Natural killer cell treated with Interleukin-12 subunit alpha and Interleukin-12 subunit beta and Interleukin-15 and Interleukin-18, amount 100 ng/mL, for 72 hours (primary cell): ENCODE results near the gene SEBOX. TPM values are rescaled to one million over a fixed set of nuclear protein-coding genes. Genes with fewer than 3 reads are reported as not detected.
"Not testable (repeated sequence)": the region's sequence is repeated elsewhere in the genome, so short reads cannot be mapped to it uniquely, and the experiment has no call there.

Experiments
- ATAC-seq, 2 donors: fragments of 150-1000 bp; cut with Tn5 transposase in 1 of 2; sonication (Bioruptor Pico), chemical (Tn5 transposase) in 1 of 2; 2 replicates each; pipeline ENCODE4 v1.10.0; 2021
- DNase-seq: peaks from one replicate; pipeline ENCODE4 v3.0.0; 2022; ENCODE audit warnings: low spot score
- H3K27ac Mint-ChIP-seq, 2 donors: 1 replicate in 1 of 2; 2 replicates in 1 of 2; pipeline ENCODE4 v1.8.0; 2022; ENCODE audit warnings: mixed read lengths in 2 of 2, mild to moderate bottlenecking in 1 of 2, moderate library complexity in 1 of 2
- H3K27me3 Mint-ChIP-seq, 2 donors: 1 replicate in 1 of 2; 2 replicates in 1 of 2; pipeline ENCODE4 v1.8.0; 2022; ENCODE audit warnings: mixed read lengths in 2 of 2
- H3K36me3 Mint-ChIP-seq: one replicate; pipeline ENCODE4 v1.8.0; 2022; ENCODE audit warnings: mixed read lengths
- H3K4me1 Mint-ChIP-seq, 2 donors: 1 replicate in 1 of 2; 2 replicates in 1 of 2; pipeline ENCODE4 v1.8.0; 2022; ENCODE audit warnings: low read depth in 2 of 2, mixed read lengths in 2 of 2, mild to moderate bottlenecking in 1 of 2
- H3K4me3 Mint-ChIP-seq: one replicate; pipeline ENCODE4 v1.8.0; 2022; ENCODE audit warnings: mixed read lengths
- H3K9me3 Mint-ChIP-seq: 2 replicates; pipeline ENCODE4 v1.8.0; 2022; ENCODE audit warnings: mixed read lengths
- total RNA-seq, 2 donors: library from RNA; stranded (reverse); gene quantifications; one replicate each; pipeline ENCODE4 v1.2.3, GENCODE V29; 2022

The SEBOX gene
- total RNA-seq, 2 donors from 2014 or later, result not detected

DNA sequence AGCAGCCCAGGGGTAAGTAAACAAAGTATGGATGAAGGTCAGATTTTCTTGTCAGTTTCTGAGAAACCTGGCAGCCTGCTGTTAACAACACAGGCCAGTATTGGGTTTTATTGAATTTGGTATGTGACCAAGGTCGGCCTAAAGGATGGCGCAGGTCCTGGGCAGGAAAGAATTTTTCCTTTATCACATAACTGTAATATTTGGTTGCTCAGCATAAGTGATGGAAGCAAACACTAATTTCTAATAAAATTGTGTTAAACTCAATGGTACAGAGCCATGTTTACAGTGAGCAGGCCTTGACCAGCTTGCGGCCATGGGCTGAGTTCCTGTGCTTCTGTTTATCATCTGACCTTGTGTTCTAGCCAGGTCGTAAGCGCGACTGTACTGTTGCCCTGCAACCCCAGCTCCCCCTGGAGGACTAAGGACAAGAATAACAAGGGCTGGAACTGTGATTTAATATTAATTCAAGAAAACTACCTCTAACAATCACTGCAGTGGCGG is 18.2 kb downstream of the SEBOX start:
- H3K4me3 Mint-ChIP-seq, result no peak overlapping the region
- H3K27me3 Mint-ChIP-seq, result no peaks in the 10 kb centered on the region
- no peak overlapping the region for H3K27ac Mint-ChIP-seq
- ATAC-seq (no peak), DNase-seq (no peak)
- H3K9me3 Mint-ChIP-seq, result no peaks in the 10 kb centered on the region
- H3K36me3 Mint-ChIP-seq, result peaks cover 15% of the 10 kb centered on the region
- no peaks in the 10 kb centered on the region for H3K4me1 Mint-ChIP-seq

DNA sequence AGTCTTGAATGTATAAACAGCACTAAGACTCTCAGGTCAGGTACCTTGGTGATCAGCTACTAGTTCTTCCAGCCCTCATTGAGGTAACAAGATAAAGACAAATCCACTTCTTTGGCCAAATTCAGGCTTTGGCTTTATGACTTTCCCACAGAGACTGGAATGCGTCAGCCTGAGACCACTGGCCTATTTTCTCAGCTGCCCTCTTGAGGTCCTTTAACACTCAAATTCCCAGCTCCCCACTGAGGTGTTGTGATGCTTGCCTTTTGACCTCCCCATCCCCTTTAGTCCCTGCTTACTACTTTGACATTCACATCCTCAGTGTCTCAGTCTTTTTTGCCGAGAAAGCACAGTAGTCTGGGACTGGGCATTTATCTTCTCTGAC is 18.8 kb downstream of the SEBOX start:
- no peak for DNase-seq
- no peaks in the 10 kb centered on the region for H3K4me1 Mint-ChIP-seq
- peaks cover 14% of the 10 kb centered on the region for H3K36me3 Mint-ChIP-seq
- ATAC-seq, result no peak
- H3K4me3 Mint-ChIP-seq, result no peak overlapping the region
- no peak overlapping the region for H3K27ac Mint-ChIP-seq
- no peaks in the 10 kb centered on the region for H3K9me3 Mint-ChIP-seq
- no peaks in the 10 kb centered on the region for H3K27me3 Mint-ChIP-seq

DNA sequence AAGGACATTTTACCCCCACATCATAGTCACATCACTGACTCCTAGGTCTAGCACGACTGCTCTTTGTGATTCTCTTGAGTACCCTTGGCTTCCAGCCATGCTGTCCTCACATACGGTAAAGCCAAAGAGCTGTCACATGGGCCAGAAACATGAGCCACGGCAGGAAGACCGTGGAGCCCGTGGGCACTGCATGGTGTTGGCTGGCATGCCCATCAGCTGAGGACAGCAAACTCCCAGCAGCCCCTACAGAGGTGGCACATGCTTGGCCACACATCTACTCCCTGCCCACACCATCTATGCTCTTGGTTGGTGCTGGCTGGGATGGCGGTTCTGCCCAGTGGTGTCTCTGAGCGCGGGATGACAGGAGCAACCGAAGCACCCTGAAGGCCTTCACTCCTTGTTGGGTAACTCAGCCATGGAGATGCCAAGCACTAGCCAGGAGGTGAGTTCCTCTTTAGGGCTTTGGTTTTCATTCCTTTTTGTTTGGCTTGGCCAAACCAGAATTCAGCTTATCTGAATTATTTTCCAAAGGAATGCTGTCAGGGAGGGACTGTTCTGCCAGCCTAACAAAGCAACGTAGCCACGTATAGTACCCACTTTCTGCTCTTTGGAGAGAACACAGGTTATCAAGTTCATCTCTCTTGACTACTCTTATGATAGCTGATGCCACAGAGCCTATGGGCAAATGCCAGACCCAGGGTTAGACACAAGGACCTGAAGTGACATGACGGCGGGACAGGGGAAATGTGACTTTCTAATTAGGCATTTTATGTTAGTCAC is 19.4 kb downstream of the SEBOX start:
- no peak for DNase-seq
- ATAC-seq, result peak in 1 of 2 donors; percentile 33
- no peak overlapping the region for H3K4me3 Mint-ChIP-seq
- H3K27me3 Mint-ChIP-seq, result no peaks in the 10 kb centered on the region
- H3K27ac Mint-ChIP-seq, result no peak overlapping the region
- no peaks in the 10 kb centered on the region for H3K9me3 Mint-ChIP-seq
- H3K4me1 Mint-ChIP-seq, result no peaks in the 10 kb centered on the region
- peaks cover 14% of the 10 kb centered on the region for H3K36me3 Mint-ChIP-seq

DNA sequence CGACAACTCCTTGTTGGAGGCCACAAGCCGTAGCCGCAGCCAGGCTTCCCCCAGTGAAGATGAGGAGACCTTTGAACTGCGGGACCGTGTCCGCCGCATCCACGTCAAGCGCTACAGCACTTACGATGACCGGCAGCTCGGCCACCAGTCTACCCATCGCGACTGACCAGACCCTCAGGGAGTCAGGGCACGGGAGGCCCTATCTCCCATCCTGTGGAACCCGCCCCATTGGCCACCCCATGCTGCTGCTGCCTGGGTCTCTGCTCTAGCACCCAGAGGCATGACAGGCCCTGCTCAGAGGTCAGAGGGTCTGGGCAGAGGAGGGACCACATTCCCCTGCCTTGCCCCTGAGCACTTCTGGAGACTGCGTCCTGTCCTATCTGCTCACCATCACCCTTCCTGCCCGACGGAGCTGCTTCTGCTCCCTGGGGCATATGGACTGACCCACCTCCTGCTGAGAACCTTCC is 20.5 kb downstream of the SEBOX start:
- Mint-ChIP-seq H3K36me3 (peaks cover 9% of the 10 kb centered on the region), H3K9me3 (no peaks in the 10 kb centered on the region), H3K4me3 (no peak overlapping the region), H3K27me3 (no peaks in the 10 kb centered on the region), H3K4me1 (no peaks in the 10 kb centered on the region), H3K27ac (no peak overlapping the region)
- peak in 1 of 2 donors; percentile 17 for ATAC-seq
- DNase-seq, result no peak

DNA sequence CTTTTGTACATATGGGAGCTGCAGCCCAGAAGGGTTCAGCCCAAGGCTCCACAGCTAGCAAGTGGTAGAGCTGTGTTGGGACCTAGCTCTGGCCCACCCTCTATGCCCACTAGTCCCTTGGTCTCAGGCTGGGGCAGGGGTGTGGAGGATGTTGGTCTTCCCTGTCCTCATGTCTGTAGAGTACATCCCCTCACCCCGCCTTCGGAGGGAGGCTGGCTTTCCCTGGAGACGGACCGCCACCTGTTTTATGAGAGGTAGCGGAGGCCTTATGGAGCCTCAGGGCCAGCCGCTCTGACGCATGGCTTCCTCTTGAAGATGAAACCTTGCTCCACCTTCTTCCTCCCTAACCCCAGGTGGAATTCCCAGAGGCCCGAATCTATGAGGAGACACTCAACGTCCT is 21.0 kb downstream of the SEBOX start:
- Mint-ChIP-seq H3K9me3 (no peaks in the 10 kb centered on the region), H3K27ac (no peak overlapping the region), H3K27me3 (no peaks in the 10 kb centered on the region), H3K4me3 (no peak overlapping the region), H3K4me1 (no peaks in the 10 kb centered on the region), H3K36me3 (peaks cover 9% of the 10 kb centered on the region)
- DNase-seq (no peak), ATAC-seq (no peak)

DNA sequence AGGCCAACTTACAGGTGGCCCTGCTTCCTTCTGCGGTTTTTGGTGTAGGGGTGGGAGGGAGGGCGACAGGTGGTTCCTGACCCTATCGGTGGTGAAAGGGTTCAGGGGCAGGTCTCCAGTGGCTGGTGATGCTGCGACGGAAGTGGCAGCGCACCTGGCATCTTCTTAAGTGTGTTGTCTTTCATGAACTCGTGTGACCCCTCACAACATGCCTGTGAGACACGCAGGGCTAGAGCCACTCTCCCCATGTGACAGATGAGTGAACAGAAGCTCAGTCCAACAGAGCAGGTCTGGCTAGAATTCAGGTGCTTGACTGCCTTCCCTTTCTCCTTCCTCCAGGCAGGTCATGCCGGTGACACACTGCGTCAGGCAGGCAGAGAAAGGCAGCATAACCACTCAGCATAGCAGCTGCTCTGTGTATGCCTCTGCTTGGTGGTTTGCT is 21.5 kb downstream of the SEBOX start:
- Mint-ChIP-seq H3K9me3 (no peaks in the 10 kb centered on the region), H3K36me3 (peaks cover 9% of the 10 kb centered on the region), H3K4me1 (peaks cover 0 to 2% of the 10 kb centered on the region in 2 donors), H3K27me3 (no peaks in the 10 kb centered on the region), H3K4me3 (no peak overlapping the region), H3K27ac (no peak overlapping the region)
- DNase-seq (no peak), ATAC-seq (no peak)

DNA sequence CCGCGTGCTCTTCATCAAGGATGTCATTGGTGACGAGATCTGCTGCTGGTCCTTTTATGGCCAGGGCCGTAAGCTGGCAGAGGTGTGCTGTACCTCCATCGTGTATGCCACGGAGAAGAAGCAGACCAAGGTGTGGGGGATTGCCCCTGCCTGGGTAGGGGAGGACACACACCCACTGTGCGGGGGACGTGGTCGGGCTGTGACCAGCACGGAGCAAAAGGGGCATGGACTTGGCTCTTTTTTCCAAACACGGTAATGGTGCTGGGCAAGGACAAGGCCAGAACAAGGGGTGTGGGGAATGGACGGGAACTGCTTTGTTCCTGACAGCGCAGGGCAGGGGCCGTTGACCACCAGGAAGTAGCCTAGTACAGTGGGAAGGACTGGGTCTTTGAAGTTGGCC is 22.7 kb downstream of the SEBOX start:
- ATAC-seq, result no peak
- no peak overlapping the region for H3K4me3 Mint-ChIP-seq
- no peak overlapping the region for H3K27ac Mint-ChIP-seq
- peaks cover 6 to 11% of the 10 kb centered on the region in 2 donors for H3K4me1 Mint-ChIP-seq
- H3K27me3 Mint-ChIP-seq, result no peaks in the 10 kb centered on the region
- no peak for DNase-seq
- H3K9me3 Mint-ChIP-seq, result no peaks in the 10 kb centered on the region
- peaks cover 13% of the 10 kb centered on the region for H3K36me3 Mint-ChIP-seq

DNA sequence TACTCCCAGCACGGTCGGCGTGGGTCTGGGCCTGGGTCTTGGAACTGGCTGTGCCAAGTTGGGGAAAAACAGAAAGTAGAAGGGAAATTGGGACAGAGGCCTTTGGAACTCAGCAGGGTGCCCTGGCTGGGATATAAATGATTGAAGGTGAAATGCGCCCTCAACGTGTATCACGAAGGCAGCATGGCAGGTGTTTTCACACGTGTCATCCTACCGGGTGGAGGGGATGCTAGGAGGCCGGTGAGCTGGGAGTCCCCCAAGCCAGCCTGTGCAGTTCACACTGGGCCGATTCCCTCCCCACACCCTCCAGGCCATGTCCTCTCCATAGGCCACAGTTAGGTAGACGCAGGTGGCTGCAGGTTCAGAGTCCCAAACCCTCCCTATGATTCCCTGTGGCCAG is 23.5 kb downstream of the SEBOX start:
- no peaks in the 10 kb centered on the region for H3K9me3 Mint-ChIP-seq
- no peak overlapping the region for H3K27ac Mint-ChIP-seq
- no peak overlapping the region for H3K4me3 Mint-ChIP-seq
- peaks cover 10% of the 10 kb centered on the region for H3K36me3 Mint-ChIP-seq
- DNase-seq, result no peak
- no peaks in the 10 kb centered on the region for H3K27me3 Mint-ChIP-seq
- peaks cover 13 to 17% of the 10 kb centered on the region in 2 donors for H3K4me1 Mint-ChIP-seq
- no peak for ATAC-seq

DNA sequence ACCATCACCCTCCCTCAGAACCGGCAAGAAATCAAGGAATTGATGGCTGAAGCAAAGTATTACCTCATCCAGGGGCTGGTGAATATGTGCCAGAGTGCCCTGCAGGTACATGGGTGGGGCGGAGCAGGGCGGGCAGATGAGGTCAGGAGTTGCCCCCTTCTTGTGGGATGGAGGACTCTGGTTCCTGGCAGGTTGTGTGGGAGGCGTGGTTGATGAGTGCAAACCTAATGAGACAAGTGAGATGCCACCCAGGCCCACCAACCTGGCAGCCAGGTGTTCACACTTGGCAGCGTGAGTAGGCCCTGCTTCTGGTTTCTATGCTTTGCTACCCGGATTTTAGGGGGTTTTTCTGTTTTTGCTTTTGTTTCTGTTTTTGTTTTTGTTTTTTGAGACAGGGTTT is 24.6 kb downstream of the SEBOX start:
- peaks cover 17 to 22% of the 10 kb centered on the region in 2 donors for H3K4me1 Mint-ChIP-seq
- no peaks in the 10 kb centered on the region for H3K9me3 Mint-ChIP-seq
- no peaks in the 10 kb centered on the region for H3K27me3 Mint-ChIP-seq
- H3K4me3 Mint-ChIP-seq, result no peak overlapping the region
- peaks cover 4% of the 10 kb centered on the region for H3K36me3 Mint-ChIP-seq
- ATAC-seq (no peak), DNase-seq (no peak)
- H3K27ac Mint-ChIP-seq, result no peak overlapping the region

DNA sequence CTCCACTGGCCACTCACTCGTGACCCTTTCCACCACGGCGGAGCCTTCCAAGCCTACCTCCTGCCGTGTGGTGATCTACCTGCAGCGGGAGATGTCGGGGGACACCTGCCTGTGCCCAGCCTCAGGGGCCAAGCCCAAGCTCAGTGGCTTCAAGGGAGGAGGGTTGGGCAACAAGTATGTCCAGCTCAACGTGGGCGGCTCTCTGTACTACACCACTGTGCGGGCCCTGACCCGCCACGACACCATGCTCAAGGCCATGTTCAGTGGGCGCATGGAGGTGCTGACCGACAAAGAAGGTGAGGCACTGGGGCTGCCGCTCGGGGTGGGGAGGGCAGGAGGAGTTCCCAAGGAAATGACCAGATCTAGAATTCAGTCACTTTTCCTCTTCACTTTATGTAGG is 25.6 kb downstream of the SEBOX start:
- H3K36me3 Mint-ChIP-seq, result peaks cover 4% of the 10 kb centered on the region
- no peaks in the 10 kb centered on the region for H3K27me3 Mint-ChIP-seq
- peaks cover 22 to 26% of the 10 kb centered on the region in 2 donors for H3K4me1 Mint-ChIP-seq
- no peaks in the 10 kb centered on the region for H3K9me3 Mint-ChIP-seq
- no peak for ATAC-seq
- H3K4me3 Mint-ChIP-seq, result no peak overlapping the region
- no peak for DNase-seq
- no peak overlapping the region for H3K27ac Mint-ChIP-seq

DNA sequence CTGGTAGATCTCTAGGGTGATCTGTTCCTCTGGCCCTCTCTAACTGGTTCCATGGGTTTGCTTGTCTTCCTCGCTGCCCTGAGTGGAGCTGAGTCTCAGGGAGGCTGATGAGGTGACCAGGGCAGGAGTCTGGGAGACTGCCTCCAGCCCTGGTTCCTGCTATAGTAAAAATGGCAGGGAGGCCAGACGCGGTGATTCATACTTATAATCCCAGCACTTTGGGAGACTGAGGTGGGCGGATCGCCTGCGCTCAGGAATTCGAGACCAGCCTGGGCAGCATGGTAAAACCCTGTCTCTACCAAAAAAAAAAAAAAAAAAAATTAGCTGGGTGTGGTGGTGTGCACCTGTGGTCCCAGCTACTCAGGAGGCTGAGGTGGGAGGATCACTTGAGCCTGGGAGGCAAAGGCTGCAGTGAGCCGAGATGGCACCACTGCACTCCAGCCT is 26.2 kb downstream of the SEBOX start:
- H3K4me3 Mint-ChIP-seq, ATAC-seq, DNase-seq, H3K36me3 Mint-ChIP-seq, H3K27me3 Mint-ChIP-seq, H3K9me3 Mint-ChIP-seq, H3K27ac Mint-ChIP-seq: not testable (repeated sequence)
- peaks cover 28 to 33% of the 10 kb centered on the region in 2 donors for H3K4me1 Mint-ChIP-seq

DNA sequence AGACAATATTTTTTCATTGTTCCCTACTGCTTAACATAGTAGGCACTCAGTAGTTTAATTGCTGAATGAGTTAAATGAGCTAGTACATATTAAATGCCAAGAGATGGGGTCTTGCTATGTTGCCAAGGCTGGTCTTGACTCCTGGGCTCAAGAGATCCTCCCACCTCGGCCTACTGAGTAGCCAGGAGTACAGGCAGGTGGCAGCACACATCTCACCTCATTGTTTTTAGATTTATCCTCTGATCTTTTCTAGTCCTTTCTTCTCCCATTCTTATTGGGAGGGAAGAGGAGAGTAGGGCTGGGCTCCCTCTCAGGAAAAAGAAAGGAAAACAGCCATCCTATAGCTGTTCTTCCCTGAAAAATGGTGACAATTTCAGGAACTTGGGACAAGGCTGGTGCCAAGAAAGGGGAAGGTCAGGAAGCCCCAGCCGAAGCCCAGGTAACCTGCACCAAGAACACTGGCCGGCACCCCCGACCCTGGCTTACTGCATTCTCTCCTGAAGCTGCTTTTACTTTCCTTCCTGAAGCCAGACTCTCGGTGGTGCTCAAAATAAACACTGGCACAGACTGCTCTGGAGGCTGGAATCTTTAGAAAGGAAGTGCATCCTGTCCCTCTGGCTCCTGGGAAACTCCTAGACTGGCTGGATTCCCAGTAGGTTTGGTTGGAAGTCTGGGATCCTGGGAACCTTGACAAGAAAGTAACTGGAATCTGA is 26.8 kb downstream of the SEBOX start:
- Mint-ChIP-seq H3K27ac (peak overlapping the region in 1 of 2 donors; percentile 2), H3K27me3 (no peaks in the 10 kb centered on the region), H3K9me3 (no peaks in the 10 kb centered on the region), H3K4me1 (peaks cover 29 to 36% of the 10 kb centered on the region in 2 donors), H3K4me3 (peak overlapping the region; percentile 95), H3K36me3 (peaks cover 4% of the 10 kb centered on the region)
- no peak for DNase-seq
- no peak for ATAC-seq

DNA sequence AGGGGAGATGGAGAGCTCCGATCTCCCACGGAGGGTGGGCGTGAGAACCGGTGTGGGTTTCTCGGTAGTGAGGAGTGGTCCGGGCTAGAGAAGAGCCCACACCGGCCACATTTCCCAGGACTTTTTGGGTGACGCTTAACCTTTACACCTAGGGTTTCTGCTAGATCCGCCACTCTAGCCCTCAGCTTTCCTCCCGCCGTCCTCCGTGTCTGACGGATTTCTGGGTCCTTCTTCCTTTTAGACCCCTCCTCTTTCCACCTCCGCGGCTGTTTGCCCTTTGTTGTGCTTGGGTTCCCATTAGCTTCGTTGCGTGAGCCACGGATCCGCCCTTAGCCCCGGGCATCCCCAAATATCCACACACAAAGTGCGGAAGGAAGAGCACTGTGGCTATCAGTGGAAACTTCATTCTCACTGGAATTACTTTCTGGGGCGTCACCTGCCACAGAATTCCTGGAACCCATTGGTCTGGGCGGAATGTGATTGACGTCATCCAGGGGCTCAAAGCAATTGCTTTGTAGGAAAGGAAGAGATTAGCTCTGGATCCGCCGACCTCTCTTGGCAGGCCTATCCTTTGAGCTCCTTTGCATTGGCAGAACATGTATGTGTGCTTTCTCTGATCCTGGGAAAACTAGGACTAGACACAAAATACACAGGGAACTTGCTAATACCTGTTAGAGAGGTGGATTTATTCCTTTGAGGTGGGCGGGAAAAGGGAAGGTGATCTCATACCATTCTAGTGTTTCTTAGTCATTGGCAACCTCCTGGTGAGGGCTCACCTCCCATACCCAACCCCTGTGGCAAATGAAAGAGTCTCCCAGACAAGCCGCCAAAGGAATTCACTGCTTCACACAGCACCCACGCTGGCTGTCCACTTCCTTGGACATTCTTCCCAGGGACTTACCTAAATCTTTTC is 28.8 kb downstream of the SEBOX start:
- no peaks in the 10 kb centered on the region for H3K27me3 Mint-ChIP-seq
- ATAC-seq (no peak), DNase-seq (no peak)
- H3K27ac Mint-ChIP-seq, result peak overlapping the region; percentile 83
- peak overlapping the region; percentile 95 for H3K4me3 Mint-ChIP-seq
- no peaks in the 10 kb centered on the region for H3K9me3 Mint-ChIP-seq
- peaks cover 4% of the 10 kb centered on the region for H3K36me3 Mint-ChIP-seq
- peaks cover 38 to 39% of the 10 kb centered on the region in 2 donors for H3K4me1 Mint-ChIP-seq
